Erythroblast (primary cell): ENCODE data around the gene YAP1.

Source experiments
- DNase-seq, 2 experiments: peaks; one replicate each; lab custom pipeline; 2025; lab: John Stamatoyannopoulos, UW
- GATA1 ChIP-seq: IDR thresholded peaks from 2 replicates; pipeline ENCODE4 v1.6.1; 2011; ENCODE audit warnings: low read depth, mild to moderate bottlenecking, control low read depth, low read length, moderate library complexity
- POLR2A ChIP-seq: IDR thresholded peaks from 2 replicates; pipeline ENCODE4 v1.6.1; 2011; ENCODE audit warnings: mild to moderate bottlenecking, low read length

YAP1 gene

DNA sequence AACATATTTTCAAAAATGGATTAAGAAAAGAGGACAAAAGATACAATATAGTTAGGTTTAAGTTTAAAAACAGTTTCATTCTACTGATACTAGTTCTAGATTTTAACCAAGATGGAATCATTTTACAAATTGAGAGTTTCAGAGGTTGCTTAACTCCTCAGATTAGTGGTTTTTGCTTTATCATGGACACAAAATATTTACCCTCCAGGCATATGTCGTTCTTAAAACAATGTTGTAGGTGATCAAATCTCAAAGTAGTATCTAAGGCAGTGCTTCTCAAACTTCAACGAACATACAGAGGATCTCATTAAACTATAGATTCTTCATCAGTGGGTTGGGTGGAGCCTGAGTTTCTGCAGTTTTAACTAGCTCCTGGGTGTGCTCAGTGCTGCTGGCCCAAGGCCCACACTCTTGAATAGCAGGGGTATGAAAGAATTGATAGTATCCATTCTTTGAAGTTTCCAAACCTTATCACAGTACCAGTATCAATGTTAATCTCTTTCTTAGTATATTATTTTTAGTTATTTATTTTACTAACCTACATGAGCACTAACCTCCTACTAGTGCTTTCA lies 48.0 kb downstream of the YAP1 start:
- DNase-seq = no peak
- no peak for TF ChIP-seq GATA1
- no peak for TF ChIP-seq POLR2A

- no peak for DNase-seq
- TF ChIP-seq GATA1 (no peak), POLR2A (no peak)
Observed at GRCh38 chr11:102163368-102163767, 53.1 kb downstream of the YAP1 start.

DNA sequence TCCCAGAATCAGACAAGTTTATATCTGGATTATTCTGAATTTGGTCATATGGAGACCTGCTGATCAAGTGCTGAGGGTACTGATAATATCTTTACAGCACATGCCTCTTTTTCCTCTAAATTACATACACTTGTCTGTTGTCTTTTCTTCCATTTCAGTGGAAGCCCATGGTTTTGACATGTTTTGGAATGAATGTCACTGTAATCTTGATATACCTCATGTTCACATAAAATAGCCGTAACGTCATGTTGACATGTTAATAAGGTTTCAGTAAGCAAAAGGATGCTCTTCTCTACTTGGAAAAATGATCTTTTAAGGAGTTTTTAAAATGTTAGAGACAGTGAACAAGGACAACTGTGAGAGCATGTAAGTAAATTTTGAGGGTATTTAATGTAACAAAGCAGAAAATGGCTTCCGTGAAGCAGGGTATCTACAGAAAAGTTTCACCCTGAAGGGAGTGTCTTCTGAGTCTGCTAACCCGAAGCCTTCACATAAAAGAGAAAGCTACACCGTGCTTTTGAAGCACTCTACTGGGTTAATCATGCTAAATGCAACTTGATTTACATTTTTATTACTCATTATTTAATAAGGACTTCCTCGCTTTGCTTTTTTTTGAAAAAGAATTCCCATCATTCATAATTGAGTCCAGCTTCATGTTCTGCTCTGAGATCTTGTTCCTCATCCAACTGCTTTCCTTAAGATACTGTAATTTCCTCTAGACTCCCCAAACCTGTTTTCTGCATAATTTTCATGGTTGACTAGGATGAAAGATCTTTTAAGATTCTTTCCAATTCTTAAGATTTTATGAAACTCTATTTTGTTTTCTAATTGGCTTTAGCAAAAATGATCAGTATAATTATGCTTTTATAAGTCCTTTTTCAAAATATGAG lies 56.2 kb downstream of the YAP1 start:
- TF ChIP-seq GATA1 (no peak), POLR2A (no peak)
- no peak for DNase-seq

- TF ChIP-seq POLR2A (no peak), GATA1 (no peak)
- DNase-seq = no peak
Observed at GRCh38 chr11:102168481-102168880, 58.2 kb downstream of the YAP1 start.

- no peak for DNase-seq
Observed at GRCh38 chr11:102171101-102171500, 60.9 kb downstream of the YAP1 start.

DNA sequence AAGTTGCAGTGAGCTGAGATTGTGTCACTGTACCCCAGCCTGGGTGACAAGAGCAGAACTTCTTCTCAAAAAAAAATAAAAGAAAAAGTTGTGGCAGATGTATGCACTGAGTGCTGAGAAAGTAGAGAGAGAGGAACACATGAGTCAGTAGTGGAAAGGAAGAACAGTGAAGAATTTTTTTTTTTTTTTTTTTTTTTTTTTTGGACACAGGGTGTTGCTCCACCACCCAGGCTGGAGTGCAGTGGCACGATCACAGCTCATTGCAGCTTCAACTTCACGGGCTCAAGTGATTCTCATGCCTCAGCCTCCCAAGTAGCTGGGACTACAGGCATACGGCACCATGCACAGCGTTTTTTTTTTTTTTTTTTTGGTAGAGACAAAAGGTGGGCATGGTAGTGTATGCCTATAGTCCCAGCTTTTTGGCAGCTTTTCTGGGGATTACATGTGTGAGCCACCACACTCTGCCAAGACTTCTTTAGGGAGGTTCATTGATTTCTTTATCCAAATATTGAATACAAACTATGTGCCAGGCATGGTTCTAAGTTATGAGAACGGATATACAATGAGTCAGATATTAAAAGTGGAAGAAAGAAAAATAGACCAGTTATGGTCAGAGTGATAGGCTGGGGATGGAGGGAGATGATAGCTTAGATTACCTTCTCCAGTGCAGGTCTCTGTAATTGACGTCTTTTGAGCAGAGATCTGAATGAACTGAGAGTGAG lies 62.0 kb downstream of the YAP1 start:
- TF ChIP-seq GATA1 (no peak), POLR2A (no peak)
- no peak for DNase-seq

More at GRCh38 chr11:102171101-102171500, 60.9 kb downstream of the YAP1 start:
- TF ChIP-seq GATA1 (no peak), POLR2A (no peak)

- DNase-seq = no peak
- TF ChIP-seq GATA1 (no peak), POLR2A (no peak)
Observed at GRCh38 chr11:102177126-102177525, 66.9 kb downstream of the YAP1 start.

- TF ChIP-seq GATA1 = no peak
- no peak for TF ChIP-seq POLR2A
- no peak for DNase-seq
Observed at GRCh38 chr11:102177974-102178631, 67.9 kb downstream of the YAP1 start.

DNA sequence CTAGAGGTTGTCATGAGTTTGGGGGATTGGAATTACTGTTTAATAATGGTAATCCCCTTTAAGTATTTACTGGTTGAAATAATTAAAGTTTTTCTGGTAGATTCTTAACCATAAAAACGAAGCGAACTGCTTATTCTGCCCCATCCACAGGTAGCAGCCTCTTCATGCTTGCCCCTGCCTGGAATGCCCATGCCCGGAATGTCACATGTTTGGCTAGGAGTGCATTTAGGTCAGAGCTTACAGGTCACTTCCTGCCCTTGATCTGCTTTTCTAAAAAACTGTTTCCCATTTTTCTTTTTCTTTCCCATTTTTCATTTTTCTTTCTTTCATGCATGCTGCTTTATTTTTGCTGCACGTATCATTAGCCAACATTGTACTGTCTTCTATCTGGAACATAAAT lies 69.1 kb downstream of the YAP1 start:
- no peak for TF ChIP-seq POLR2A
- no peak for DNase-seq

DNA sequence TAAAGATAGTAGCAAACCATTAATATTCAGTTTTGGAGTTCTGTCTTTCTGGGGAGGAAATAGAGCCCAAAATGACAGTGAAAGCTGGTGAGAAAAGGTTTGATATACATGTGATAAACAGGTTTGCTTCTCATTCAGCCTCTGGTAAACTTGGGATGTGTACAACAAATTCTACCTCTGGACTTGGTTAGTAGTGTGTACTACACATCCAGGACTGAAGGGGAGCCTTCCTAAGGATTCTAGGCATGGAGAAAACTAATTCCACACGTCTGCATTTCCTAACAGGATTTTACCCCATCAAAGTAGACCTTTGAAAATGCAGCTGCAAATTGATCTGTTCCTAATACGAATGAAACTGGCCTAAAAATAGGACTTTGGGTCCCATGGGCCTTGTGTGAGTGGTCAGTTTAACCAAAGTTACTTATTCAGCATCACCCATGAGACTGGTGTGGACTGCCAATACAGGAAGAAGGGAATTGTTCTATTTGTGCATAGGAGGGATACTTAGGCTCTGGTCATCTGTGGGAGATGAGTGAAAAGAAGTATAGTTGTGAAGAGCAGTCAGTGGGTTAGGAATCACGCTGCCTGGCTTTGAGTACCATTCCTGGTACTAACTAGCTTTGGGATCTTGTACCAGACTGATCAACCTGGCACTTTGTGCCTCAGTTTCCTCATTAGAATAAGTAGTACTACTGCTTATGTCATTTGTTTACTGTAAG lies 74.2 kb downstream of the YAP1 start:
- no peak for DNase-seq
- TF ChIP-seq POLR2A (no peak), GATA1 (no peak)

DNA sequence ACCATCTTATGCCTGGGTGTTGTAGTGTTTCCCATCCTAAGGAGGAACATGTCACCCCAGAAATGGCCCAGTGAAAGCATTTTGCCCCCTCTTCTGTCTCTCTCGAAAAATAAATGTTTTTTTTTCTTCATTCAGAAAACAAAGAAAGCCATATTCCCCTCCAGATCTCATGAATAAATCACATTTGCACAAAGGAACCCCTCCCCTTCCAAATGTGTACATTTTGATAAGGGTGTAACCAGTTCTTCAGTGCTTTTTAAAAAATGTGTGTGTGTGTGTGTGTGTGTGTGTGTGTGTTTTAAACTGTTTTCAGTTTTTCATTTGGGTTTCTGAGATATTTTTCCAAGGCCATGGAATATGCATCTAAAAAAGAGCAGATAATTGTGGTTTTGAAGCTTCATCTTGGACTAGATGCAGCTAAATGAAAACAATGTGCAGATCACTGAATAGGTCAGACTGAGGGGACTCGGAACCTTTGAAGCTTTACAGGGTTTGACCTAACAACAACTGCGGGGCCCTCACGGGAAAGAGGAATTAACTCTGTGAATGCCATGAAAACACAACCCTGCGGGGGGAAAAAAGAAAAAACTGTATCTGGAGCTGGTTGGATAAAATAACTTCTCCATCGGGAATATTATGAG lies 76.4 kb downstream of the YAP1 start:
- DNase-seq = no peak
- TF ChIP-seq POLR2A (no peak), GATA1 (no peak)

GRCh38 chr11:102187416-102188151 lies 77.3 kb downstream of the YAP1 start:
- DNase-seq = no peak
- no peak for TF ChIP-seq GATA1
- no peak for TF ChIP-seq POLR2A

DNA sequence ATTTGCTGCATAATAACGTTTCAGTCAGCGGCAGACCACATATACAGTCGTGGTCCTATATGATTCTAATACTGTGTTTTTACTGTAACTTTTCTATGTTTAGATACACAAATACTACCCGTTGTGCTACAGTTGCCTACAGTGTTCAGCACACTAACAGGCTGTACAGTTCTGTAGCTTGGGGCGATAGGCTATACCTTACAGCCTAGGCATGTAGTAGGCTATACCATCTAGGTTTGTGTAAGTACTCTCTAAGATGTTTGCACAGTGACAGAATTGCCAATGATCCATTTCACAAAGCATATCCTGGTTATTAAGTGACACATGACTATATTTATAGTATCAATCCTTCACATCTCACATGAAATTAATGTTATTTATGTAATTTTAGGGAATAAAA lies 78.2 kb downstream of the YAP1 start:
- TF ChIP-seq GATA1 (no peak), POLR2A (no peak)

More for the DNA sequence above, 78.2 kb downstream of the YAP1 start:
- DNase-seq = no peak
